Fibroblast of villous mesenchyme (primary cell): ENCODE data around the gene PDLIM5. TPM values are rescaled to one million over a fixed set of nuclear protein-coding genes. Genes with fewer than 3 reads are reported as not detected.
"Not testable (repeated sequence)": the region's sequence is repeated elsewhere in the genome, so short reads cannot be mapped to it uniquely, and the experiment has no call there.

Source experiments
- DNase-seq: peaks from one replicate; pipeline ENCODE4 v3.0.0-alpha.2; 2010; ENCODE audit warnings: low read depth
- H3K4me3 ChIP-seq: 2 replicates; pipeline ENCODE4 v1.5.1; 2011; ENCODE audit warnings: low read depth, mild to moderate bottlenecking, low read length
- total RNA-seq: library from RNA; depleted of rRNA; stranded (reverse); fragments of >200 nt; gene quantifications from 2 replicates; pipeline ENCODE4 v1.2.3, GENCODE V29; 2012
- TF ChIP-seq, protein P1 (sequence below): IDR thresholded peaks from 2 replicates; pipeline ENCODE4 v1.5.1; 2012; ENCODE audit warnings: low read depth, mild to moderate bottlenecking, low read length; ENCODE audit not compliant: insufficient read depth

Gene PDLIM5, protein sequence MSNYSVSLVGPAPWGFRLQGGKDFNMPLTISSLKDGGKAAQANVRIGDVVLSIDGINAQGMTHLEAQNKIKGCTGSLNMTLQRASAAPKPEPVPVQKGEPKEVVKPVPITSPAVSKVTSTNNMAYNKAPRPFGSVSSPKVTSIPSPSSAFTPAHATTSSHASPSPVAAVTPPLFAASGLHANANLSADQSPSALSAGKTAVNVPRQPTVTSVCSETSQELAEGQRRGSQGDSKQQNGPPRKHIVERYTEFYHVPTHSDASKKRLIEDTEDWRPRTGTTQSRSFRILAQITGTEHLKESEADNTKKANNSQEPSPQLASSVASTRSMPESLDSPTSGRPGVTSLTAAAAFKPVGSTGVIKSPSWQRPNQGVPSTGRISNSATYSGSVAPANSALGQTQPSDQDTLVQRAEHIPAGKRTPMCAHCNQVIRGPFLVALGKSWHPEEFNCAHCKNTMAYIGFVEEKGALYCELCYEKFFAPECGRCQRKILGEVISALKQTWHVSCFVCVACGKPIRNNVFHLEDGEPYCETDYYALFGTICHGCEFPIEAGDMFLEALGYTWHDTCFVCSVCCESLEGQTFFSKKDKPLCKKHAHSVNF
- 259 and 370 TPM in 2 replicates for total RNA-seq

DNA sequence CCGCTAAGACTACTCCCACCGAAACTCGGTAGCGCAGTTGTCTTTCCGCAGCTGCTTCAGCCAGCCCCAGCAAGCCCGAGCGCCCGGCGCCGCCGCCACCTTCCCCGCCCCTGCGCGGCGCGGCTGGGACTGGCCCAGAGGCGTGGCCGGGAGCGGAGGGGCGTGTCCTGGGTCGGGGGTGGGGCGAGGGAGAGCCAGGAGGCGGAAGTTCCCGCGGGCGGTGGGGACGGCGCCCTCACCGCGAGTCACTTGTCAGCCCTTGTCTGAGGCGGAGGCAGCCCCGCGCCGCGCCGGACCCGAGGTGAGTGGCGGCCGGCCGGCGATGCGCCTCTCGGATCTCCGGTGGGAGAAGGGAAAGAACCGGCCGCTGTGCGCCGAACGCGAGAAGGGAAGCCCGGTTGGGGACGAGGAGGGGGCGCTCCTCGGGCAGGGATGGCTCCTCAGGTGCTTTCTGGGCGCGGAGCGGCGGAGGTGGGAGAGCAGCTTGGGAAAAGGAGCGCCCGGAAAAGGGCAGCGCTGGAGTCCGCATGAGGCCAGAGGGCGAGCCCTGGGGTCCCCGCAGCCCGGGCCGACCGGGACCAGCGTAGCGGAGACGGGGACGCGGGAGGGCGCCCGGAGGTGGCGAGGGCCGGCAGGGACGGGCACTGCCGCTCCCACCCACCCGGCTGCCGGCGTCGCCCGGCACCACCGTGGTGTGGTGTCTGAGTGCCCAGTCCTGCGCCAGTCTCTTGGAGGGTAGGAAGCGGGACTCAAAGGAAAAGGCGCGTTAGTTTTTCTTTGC is at the start of gene PDLIM5:
Gene PDLIM5 (plus strand): TSS at position 248 of the 781 bp plus-strand sequence. CDS start 3,347 bp downstream, outside the sequence.
- peak; percentile 91 for DNase-seq
- peak within 1 kb of the TSS; percentile 97 for H3K4me3 ChIP-seq
- TF ChIP-seq, protein P1, sequence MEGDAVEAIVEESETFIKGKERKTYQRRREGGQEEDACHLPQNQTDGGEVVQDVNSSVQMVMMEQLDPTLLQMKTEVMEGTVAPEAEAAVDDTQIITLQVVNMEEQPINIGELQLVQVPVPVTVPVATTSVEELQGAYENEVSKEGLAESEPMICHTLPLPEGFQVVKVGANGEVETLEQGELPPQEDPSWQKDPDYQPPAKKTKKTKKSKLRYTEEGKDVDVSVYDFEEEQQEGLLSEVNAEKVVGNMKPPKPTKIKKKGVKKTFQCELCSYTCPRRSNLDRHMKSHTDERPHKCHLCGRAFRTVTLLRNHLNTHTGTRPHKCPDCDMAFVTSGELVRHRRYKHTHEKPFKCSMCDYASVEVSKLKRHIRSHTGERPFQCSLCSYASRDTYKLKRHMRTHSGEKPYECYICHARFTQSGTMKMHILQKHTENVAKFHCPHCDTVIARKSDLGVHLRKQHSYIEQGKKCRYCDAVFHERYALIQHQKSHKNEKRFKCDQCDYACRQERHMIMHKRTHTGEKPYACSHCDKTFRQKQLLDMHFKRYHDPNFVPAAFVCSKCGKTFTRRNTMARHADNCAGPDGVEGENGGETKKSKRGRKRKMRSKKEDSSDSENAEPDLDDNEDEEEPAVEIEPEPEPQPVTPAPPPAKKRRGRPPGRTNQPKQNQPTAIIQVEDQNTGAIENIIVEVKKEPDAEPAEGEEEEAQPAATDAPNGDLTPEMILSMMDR, result no peak

DNA sequence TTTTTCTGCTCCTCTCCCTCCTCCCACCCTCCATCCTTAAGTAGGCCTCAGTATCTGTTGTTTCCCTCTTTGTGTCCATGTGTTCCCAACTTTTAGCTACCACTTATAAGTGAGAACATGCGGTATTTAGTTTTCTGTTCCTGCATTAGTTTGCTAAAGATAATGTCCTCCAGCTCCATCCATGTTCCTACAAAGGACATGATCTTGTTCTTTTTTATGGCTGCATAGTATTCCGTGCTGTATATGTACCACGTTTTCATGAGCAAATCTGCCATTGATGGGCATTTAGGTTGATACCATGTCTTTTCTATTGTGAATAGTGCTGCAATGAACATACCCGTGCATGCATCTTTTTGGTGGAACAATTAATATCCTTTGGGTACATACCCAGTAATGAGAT is 49.3 kb upstream of the PDLIM5 start:
- not testable (repeated sequence) for H3K4me3 ChIP-seq, DNase-seq

DNA sequence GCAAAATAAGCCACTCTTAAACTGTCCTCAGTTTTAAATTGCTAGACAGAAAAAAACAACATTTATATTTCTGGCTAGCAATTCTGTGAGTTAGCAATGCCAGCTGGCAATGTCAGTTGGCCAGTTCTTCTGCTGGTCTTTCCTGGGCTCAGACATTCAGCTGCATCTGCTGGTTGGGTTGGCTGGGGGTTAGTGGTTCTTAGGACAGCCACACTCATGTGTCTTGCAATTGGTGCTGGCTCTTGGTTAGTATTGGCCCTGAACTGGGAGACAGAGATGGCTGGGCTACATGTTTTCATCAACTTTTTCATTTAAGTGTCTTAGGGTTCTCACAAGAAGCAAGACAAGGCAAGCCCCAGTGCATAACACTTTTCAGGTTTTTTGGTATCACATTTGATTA is 48.0 kb upstream of the PDLIM5 start:
- no peak overlapping the region for H3K4me3 ChIP-seq
- no peak for DNase-seq
- TF ChIP-seq, protein P1, result no peak

DNA sequence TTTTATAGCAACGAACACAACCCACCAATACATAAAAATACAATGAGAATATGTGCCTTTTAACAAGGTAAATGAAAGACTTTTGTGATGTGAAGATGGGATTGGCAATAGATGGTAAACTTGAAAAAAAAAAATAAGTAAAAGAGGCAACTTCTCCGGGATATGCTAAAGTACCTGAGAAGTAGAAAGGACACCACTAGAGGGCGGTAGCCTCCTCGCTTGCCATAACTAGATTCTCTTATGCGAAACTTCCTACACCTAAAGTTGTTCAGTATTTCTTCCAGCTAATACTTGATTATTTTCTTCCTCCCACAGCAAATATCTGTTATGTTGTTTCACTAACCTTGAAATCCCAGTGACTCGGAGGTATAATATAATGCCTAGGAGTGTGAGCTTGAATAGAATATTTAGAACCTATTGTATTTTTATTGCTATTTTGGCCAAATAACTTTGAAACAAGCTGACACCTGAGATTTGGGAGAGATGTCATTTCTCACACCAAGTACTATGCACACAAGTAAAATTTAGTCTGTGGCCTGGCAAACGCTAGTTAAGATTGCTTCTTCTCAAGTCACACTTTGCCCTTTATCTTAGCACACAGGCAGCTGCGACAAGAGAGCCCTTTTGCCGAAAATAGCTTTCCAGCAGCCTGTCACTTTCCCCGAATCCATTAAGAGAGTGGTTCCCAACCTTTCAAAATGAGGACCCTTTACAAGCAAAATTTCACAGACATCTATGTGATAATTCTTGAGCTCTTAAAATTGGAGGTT is 44.9 kb upstream of the PDLIM5 start:
- DNase-seq, result peak; percentile 93
- TF ChIP-seq, protein P1, result peak; percentile 87
- no peak overlapping the region for H3K4me3 ChIP-seq

DNA sequence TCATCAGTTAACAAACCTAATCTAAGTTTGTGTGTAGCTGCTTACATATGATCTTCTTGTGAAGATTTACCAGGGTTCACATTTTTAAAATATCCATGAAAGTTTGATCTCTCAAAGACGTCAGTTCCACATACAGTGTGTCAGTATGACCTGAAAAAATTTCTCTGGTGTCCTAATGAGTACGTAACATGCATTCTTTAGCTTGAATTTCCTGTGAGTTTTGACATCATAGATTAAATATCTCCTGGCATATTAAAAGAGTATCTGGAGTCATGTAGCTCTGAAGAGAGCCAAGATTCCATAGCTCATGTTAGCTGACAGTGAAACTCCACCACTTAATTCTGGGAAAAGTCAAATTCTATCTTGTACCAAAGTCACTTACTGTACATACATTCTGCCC is 43.9 kb upstream of the PDLIM5 start:
- TF ChIP-seq, protein P1, result no peak
- DNase-seq, result peak; percentile 25
- no peak overlapping the region for H3K4me3 ChIP-seq

DNA sequence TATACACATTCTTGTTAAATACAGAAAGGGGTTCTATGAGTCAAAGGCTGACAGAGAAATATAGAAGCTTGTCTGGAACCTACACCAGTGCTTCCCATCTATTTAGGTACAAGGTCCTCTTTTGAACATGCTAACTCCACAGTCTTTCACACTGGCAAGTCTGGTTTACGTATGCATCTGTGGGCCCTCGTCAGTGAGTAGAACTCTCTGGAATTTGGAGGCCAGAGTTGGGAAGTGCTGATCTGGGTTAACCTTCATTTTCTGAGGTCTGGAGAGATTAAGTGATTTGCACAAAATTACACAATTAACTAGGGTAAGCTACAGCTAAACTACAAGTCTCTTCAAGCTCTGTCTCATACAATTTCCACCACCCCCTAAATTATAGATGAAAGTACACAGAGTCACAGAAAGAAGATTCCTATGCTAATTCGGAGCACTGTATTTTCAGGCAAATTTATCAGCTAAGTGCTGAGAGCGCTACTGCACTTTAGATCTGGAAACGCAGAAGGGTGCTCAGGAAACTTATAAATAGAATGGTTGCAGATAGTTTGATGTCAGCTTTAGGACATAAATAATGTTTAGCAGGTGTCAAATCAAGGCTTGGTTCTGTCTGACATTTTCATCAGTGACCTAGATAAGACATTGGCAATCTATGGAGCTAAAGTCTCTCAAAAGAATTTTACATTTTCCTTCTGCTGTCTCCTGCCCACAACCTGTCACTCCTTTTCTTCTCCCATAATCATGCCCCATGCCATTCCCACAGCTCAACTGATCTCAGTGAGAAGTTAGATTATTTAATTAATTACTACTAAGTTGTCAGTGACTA is 43.0 kb upstream of the PDLIM5 start:
- TF ChIP-seq, protein P1, result no peak
- no peak overlapping the region for H3K4me3 ChIP-seq
- DNase-seq, result peak; percentile 95
